ENCODE data around the gene CWC27.

CWC27 gene

GRCh38 chr5:64958757-64959391 is 190.1 kb downstream of the CWC27 start:
- peak; percentile 33 for DNase-seq (ENCODE audit: low read depth)
- H3K4me3 ChIP-seq (ENCODE audit: low read depth, low read length) = no peak overlapping the region
- peak; percentile 37 for TF ChIP-seq CTCF (IDR thresholded peaks at IDR 0.05; ENCODE audit: insufficient read depth, low read depth, low read length, missing control alignments)

GRCh38 chr5:64963278-64963677 is 194.5 kb downstream of the CWC27 start:
- no peak for TF ChIP-seq CTCF (IDR thresholded peaks at IDR 0.05; ENCODE audit: insufficient read depth, low read depth, low read length, missing control alignments)
- DNase-seq (ENCODE audit: low read depth) = no peak
- no peak overlapping the region for H3K4me3 ChIP-seq (ENCODE audit: low read depth, low read length)

GRCh38 chr5:64968591-64969110 is 199.9 kb downstream of the CWC27 start:
- no peak overlapping the region for H3K4me3 ChIP-seq (ENCODE audit: low read depth, low read length)
- TF ChIP-seq CTCF (IDR thresholded peaks at IDR 0.05; ENCODE audit: insufficient read depth, low read depth, low read length, missing control alignments) = no peak
- no peak for DNase-seq (ENCODE audit: low read depth)

- TF ChIP-seq CTCF (IDR thresholded peaks at IDR 0.05; ENCODE audit: insufficient read depth, low read depth, low read length, missing control alignments) = no peak
- no peak overlapping the region for H3K4me3 ChIP-seq (ENCODE audit: low read depth, low read length)
- DNase-seq (ENCODE audit: low read depth) = no peak
Measured at GRCh38 chr5:64969578-64969977, 200.8 kb downstream of the CWC27 start.

GRCh38 chr5:64971513-64971912 is 202.8 kb downstream of the CWC27 start:
- DNase-seq (ENCODE audit: low read depth) = peak; percentile 1
- TF ChIP-seq CTCF (IDR thresholded peaks at IDR 0.05; ENCODE audit: insufficient read depth, low read depth, low read length, missing control alignments) = no peak
- no peak overlapping the region for H3K4me3 ChIP-seq (ENCODE audit: low read depth, low read length)

GRCh38 chr5:64971990-64972389 is 203.3 kb downstream of the CWC27 start:
- DNase-seq (ENCODE audit: low read depth) = no peak
- no peak for TF ChIP-seq CTCF (IDR thresholded peaks at IDR 0.05; ENCODE audit: insufficient read depth, low read depth, low read length, missing control alignments)
- no peak overlapping the region for H3K4me3 ChIP-seq (ENCODE audit: low read depth, low read length)

GRCh38 chr5:64972591-64972990 is 203.9 kb downstream of the CWC27 start:
- DNase-seq (ENCODE audit: low read depth) = no peak
- no peak overlapping the region for H3K4me3 ChIP-seq (ENCODE audit: low read depth, low read length)
- no peak for TF ChIP-seq CTCF (IDR thresholded peaks at IDR 0.05; ENCODE audit: insufficient read depth, low read depth, low read length, missing control alignments)

All from GM12865 (cell line).